Gastrocnemius medialis (tissue), 4 donors: ENCODE results near the gene SIX5.

Source experiments
- CTCF ChIP-seq, 5 experiments: fragments of 450-650 bp in 3 of 5; fragments of 200-600 bp in 2 of 5; sonication (generic) in 2 of 5; IDR thresholded peaks in 4 of 5; conservative IDR thresholded peaks in 1 of 5; 1 replicate in 4 of 5; 2 replicates in 1 of 5; pipeline ENCODE4 v1.5.1; 2016 to 2019; ENCODE audit warnings: antibody characterized with exemption in 5 of 5, mild to moderate bottlenecking in 3 of 5, moderate library complexity in 3 of 5
- POLR2A ChIP-seq, 2 donors: fragments of 450-650 bp; IDR thresholded peaks; one replicate each; pipeline ENCODE4 v1.6.1; 2017; ENCODE audit warnings: antibody characterized with exemption in 2 of 2, mild to moderate bottlenecking in 2 of 2, moderate library complexity in 2 of 2

GRCh38 chr19:45785781-45786532 is 16.9 kb upstream of the SIX5 start:
- TF ChIP-seq CTCF (IDR thresholded peaks at IDR 0.05 in 4 of 5, conservative IDR thresholded peaks at IDR 0.05 in 1 of 5): no peak
- TF ChIP-seq POLR2A (IDR thresholded peaks at IDR 0.05): no peak
